Bronchial epithelial cell (primary cell): ENCODE measurements around the gene EVPL. TPM values are rescaled to one million over a fixed set of nuclear protein-coding genes. Genes with fewer than 3 reads are reported as not detected.
"Not testable (repeated sequence)": the region's sequence is repeated elsewhere in the genome, so short reads cannot be mapped to it uniquely, and the experiment has no call there.

Experiments
- DNase-seq: peaks from one replicate; pipeline ENCODE4 v3.0.0-alpha.2; 2010; ENCODE audit warnings: low read depth
- FAIRE-seq: peaks from 2 replicates; lab custom pipeline; 2011; peaks lifted over from hg19 to GRCh38; lab: Jason Lieb, UNC
- H3K27me3 ChIP-seq: 2 replicates; pipeline ENCODE4 v1.5.1; 2011; ENCODE audit warnings: low read length; ENCODE audit not compliant: control insufficient read depth, insufficient read depth
- H3K36me3 ChIP-seq: 2 replicates; pipeline ENCODE4 v1.5.1; 2011; ENCODE audit warnings: low read length; ENCODE audit not compliant: control insufficient read depth, insufficient read depth
- H3K4me3 ChIP-seq: 2 replicates; pipeline ENCODE4 v1.5.1; 2011; ENCODE audit warnings: mild to moderate bottlenecking, low read depth, low read length, control low read depth
- total RNA-seq: library from RNA; depleted of rRNA; stranded (reverse); fragments of >200 nt; gene quantifications from 2 replicates; pipeline ENCODE4 v1.2.1, GENCODE V29; 2014
- TF ChIP-seq, protein P1 (sequence below): IDR thresholded peaks from 2 replicates; pipeline ENCODE4 v1.5.1; 2011; ENCODE audit warnings: mild to moderate bottlenecking, moderate library complexity, low read length, control low read depth, inconsistent platforms; ENCODE audit not compliant: insufficient read depth, severe bottlenecking

The EVPL gene
- total RNA-seq, 1 donor from 2014 or later: 27.1 TPM

DNA sequence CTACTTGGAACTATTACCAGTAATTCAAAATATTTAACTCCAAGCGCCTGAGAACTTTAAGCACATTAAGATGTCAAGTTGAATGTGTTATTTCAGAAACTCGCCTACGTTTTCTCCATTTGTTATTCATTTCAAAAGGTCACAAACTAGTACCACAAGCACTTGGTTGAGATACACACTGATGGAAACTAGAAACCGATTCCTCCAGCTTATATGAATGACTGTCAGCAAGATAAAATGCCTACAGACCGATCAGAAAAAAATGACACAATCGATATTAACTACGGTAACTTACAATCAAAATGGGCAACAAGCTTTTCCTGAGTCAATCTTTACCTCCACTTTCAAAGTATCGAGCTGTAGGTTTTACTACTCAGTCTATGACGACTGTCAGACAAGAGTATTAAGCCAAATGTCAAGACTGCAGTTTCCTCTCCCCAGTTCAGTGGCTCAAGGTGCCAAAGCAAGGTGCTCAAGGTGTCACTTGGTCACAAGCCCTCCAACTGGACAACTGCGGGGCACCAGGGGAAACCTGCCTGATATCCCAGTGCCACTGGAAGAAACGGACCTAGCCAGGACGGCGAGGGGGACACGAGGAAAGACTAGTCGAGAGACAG lies 44.5 kb upstream of the EVPL start:
- Histone ChIP-seq H3K36me3 (peaks cover 10% of the 10 kb centered on the region), H3K4me3 (peak overlapping the region; percentile 69), H3K27me3 (peaks cover 22% of the 10 kb centered on the region)
- DNase-seq: no peak
- TF ChIP-seq, protein P1, sequence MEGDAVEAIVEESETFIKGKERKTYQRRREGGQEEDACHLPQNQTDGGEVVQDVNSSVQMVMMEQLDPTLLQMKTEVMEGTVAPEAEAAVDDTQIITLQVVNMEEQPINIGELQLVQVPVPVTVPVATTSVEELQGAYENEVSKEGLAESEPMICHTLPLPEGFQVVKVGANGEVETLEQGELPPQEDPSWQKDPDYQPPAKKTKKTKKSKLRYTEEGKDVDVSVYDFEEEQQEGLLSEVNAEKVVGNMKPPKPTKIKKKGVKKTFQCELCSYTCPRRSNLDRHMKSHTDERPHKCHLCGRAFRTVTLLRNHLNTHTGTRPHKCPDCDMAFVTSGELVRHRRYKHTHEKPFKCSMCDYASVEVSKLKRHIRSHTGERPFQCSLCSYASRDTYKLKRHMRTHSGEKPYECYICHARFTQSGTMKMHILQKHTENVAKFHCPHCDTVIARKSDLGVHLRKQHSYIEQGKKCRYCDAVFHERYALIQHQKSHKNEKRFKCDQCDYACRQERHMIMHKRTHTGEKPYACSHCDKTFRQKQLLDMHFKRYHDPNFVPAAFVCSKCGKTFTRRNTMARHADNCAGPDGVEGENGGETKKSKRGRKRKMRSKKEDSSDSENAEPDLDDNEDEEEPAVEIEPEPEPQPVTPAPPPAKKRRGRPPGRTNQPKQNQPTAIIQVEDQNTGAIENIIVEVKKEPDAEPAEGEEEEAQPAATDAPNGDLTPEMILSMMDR: no peak
- FAIRE-seq: no peak

DNA sequence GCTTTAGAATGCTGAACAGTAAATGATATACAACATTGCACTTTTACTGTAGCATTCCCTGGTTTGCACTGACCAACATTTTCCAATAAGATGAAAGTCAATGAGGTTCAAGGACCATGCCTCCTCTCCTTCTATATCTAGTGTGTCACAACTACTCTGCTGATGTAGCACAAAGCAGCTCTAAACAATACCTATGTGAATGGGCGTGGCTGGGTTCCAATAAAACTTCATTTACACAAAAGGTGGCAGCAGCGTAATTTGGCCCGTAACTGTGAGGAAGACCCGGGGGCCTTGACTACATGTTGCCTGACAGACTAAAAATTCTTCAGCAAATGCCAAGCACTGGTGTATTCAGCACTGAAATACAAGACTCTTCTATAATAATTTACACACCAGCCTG lies 38.7 kb upstream of the EVPL start:
- H3K27me3 ChIP-seq: no peaks in the 10 kb centered on the region
- peaks cover 23% of the 10 kb centered on the region for H3K36me3 ChIP-seq
- no peak overlapping the region for H3K4me3 ChIP-seq
- no peak for FAIRE-seq
- DNase-seq: no peak
- TF ChIP-seq, protein P1: no peak

DNA sequence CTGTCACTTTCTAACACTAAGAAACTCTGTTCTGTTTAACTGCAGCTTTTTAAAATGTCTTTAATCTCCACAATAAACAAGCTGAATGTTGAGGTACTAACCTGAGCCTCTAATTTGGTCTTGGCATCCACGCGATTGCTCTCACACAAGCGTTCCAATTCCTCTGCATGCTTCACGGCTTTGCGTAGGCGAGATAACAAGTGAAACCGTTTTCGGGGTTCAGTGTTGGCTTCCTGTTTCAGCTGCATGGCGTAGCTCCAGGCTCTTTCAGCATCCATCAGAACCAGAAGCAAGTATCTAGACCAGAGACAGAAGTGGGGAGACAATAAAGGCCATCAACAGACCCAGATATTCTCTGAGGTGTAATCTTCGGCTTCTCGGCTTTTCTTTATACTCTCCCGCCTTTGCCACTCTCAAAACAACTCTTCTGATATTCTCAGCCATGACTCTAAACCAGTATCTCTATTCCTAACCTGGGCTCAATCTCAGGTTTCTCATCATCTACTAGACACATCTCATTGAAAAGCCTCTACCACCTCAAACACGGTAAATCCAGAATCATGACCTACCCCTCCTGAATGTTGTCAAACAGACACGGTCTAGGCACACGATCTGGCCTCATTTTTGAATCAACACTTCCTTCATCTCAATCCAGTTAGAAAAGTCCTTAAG lies 36.9 kb upstream of the EVPL start:
- FAIRE-seq (no peak), DNase-seq (no peak)
- no peaks in the 10 kb centered on the region for H3K27me3 ChIP-seq
- TF ChIP-seq, protein P1: no peak
- H3K4me3 ChIP-seq: no peak overlapping the region
- H3K36me3 ChIP-seq: peaks cover 26% of the 10 kb centered on the region

DNA sequence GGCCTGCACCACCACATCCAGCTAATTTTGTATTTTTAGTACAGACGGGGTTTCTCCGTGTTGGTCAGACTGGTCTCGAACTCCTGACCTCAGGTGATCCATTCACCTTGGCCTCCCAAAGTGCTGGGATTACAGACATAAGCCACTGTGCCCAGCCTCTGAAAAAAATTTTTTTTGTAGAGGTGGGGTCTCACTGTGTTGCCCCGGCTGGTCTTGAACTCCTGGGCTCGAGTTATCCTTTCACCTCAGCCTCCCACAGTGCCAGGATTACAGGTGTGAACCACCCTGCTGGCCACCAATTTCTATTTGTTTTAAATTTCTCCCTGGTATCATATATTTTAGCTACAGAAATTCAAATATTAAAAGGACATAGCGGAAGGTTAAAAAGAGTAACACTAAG lies 31.2 kb upstream of the EVPL start:
- DNase-seq, H3K4me3 ChIP-seq, H3K27me3 ChIP-seq, FAIRE-seq: not testable (repeated sequence)
- peaks cover 18% of the 10 kb centered on the region for H3K36me3 ChIP-seq

DNA sequence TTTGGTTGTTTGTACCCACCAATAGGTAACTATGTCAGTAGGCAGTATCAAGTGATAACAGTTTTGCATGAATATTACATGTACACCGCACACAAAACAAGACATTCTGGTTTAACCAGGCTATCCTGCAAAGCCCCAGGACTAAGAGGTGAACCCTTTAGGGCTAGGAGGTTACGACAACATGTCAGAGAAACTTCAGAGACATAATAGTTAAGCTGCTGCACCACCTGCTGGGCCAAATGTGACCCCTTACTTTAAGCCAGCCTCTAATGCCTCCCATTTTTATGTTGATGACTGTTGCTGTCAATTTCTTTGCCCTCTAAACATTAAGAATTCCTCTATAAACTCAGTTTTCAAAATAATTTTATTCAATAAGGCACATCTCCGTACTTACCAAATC lies 29.8 kb upstream of the EVPL start:
- no peak for FAIRE-seq

DNA sequence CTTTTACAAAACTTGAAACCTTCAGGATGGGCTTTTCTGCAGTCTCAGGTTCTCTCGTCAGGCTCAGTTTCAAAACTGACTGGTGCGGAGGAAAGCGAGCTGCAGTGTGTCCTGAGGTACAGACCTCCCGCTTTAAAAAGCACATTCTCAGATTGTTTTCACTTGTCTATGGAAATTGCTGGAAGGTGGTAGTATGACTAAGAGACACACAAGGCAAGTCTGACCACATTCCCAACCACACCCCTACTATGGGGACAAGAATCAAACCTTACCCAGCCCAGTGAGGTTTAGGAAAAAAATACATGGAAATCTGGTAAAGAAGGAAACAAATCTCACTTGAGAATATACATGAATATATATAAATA lies 27.0 kb upstream of the EVPL start:
- TF ChIP-seq, protein P1: no peak
- FAIRE-seq (no peak), DNase-seq (peak; percentile 95)
- Histone ChIP-seq H3K36me3 (peaks cover 24% of the 10 kb centered on the region), H3K27me3 (no peaks in the 10 kb centered on the region), H3K4me3 (no peak overlapping the region)

More for the DNA sequence above, 29.8 kb upstream of the EVPL start:
- Histone ChIP-seq H3K4me3 (no peak overlapping the region), H3K27me3 (no peaks in the 10 kb centered on the region), H3K36me3 (peaks cover 18% of the 10 kb centered on the region)
- DNase-seq: peak; percentile 45
- TF ChIP-seq, protein P1: peak; percentile 53
